ENCODE data around the gene DENND1B. TPM values are rescaled to one million over a fixed set of nuclear protein-coding genes. Genes with fewer than 3 reads are reported as not detected.

DENND1B gene
- polyA plus RNA-seq, 4 donors: 11.2 to 14.6 (median 14.0) TPM

- DNase-seq (ENCODE audit: low read depth in 4 of 4, low spot score in 3 of 4): no peak
Observed at GRCh38 chr1:197690074-197690473, 85.2 kb downstream of the DENND1B start.

- DNase-seq (ENCODE audit: low read depth in 4 of 4, low spot score in 3 of 4): no peak
Observed at GRCh38 chr1:197688233-197688632, 87.0 kb downstream of the DENND1B start.

GRCh38 chr1:197686702-197687355 lies 88.5 kb downstream of the DENND1B start:
- DNase-seq (ENCODE audit: low read depth in 4 of 4, low spot score in 3 of 4): no peak

- no peak for DNase-seq (ENCODE audit: low read depth in 4 of 4, low spot score in 3 of 4)
Observed at GRCh38 chr1:197686231-197686630, 89.0 kb downstream of the DENND1B start.

GRCh38 chr1:197685785-197686184 lies 89.5 kb downstream of the DENND1B start:
- no peak for DNase-seq (ENCODE audit: low read depth in 4 of 4, low spot score in 3 of 4)

GRCh38 chr1:197683895-197684553 lies 91.3 kb downstream of the DENND1B start:
- no peak for DNase-seq (ENCODE audit: low read depth in 4 of 4, low spot score in 3 of 4)

- no peak for DNase-seq (ENCODE audit: low read depth in 4 of 4, low spot score in 3 of 4)
Observed at GRCh38 chr1:197683280-197683679, 92.0 kb downstream of the DENND1B start.

GRCh38 chr1:197680311-197680710 lies 95.0 kb downstream of the DENND1B start:
- DNase-seq (ENCODE audit: low read depth in 4 of 4, low spot score in 3 of 4): no peak

- DNase-seq (ENCODE audit: low read depth in 4 of 4, low spot score in 3 of 4): no peak
Observed at GRCh38 chr1:197677752-197678295, 97.5 kb downstream of the DENND1B start.

GRCh38 chr1:197677313-197677712 lies 98.0 kb downstream of the DENND1B start:
- DNase-seq (ENCODE audit: low read depth in 4 of 4, low spot score in 3 of 4): no peak

GRCh38 chr1:197675583-197676208 lies 99.6 kb downstream of the DENND1B start:
- no peak for DNase-seq (ENCODE audit: low read depth in 4 of 4, low spot score in 3 of 4)

- DNase-seq (ENCODE audit: low read depth in 4 of 4, low spot score in 3 of 4): no peak
Observed at GRCh38 chr1:197674286-197674685, 101.0 kb downstream of the DENND1B start.

- no peak for DNase-seq (ENCODE audit: low read depth in 4 of 4, low spot score in 3 of 4)
Observed at GRCh38 chr1:197673292-197673691, 102.0 kb downstream of the DENND1B start.

GRCh38 chr1:197672347-197672746 lies 102.9 kb downstream of the DENND1B start:
- DNase-seq (ENCODE audit: low read depth in 4 of 4, low spot score in 3 of 4): no peak

GRCh38 chr1:197671920-197672319 lies 103.4 kb downstream of the DENND1B start:
- DNase-seq (ENCODE audit: low read depth in 4 of 4, low spot score in 3 of 4): no peak

GRCh38 chr1:197671140-197671539 lies 104.1 kb downstream of the DENND1B start:
- DNase-seq (ENCODE audit: low read depth in 4 of 4, low spot score in 3 of 4): no peak

- no peak for DNase-seq (ENCODE audit: low read depth in 4 of 4, low spot score in 3 of 4)
Observed at GRCh38 chr1:197666769-197667285, 108.5 kb downstream of the DENND1B start.

GRCh38 chr1:197664391-197664790 lies 110.9 kb downstream of the DENND1B start:
- no peak for DNase-seq (ENCODE audit: low read depth in 4 of 4, low spot score in 3 of 4)

GRCh38 chr1:197663162-197663953 lies 111.9 kb downstream of the DENND1B start:
- no peak for DNase-seq (ENCODE audit: low read depth in 4 of 4, low spot score in 3 of 4)

GRCh38 chr1:197660389-197660788 lies 114.9 kb downstream of the DENND1B start:
- no peak for DNase-seq (ENCODE audit: low read depth in 4 of 4, low spot score in 3 of 4)

GRCh38 chr1:197659171-197659570 lies 116.1 kb downstream of the DENND1B start:
- no peak for DNase-seq (ENCODE audit: low read depth in 4 of 4, low spot score in 3 of 4)
